Tibial nerve (tissue), 3 donors: ENCODE data around the gene ILF3.

Source experiments
- CTCF ChIP-seq, 5 experiments: fragments of 200-600 bp in 3 of 5; fragments of 450-650 bp in 2 of 5; sonication (generic) in 3 of 5; IDR thresholded peaks; one replicate each; pipeline ENCODE4 v1.5.1; 2016 to 2019; ENCODE audit warnings: antibody characterized with exemption in 5 of 5, mild to moderate bottlenecking in 3 of 5, moderate library complexity in 2 of 5
- POLR2A ChIP-seq, 2 donors: fragments of 450-650 bp; IDR thresholded peaks; one replicate each; pipeline ENCODE4 v1.6.1; 2017; ENCODE audit warnings: antibody characterized with exemption in 2 of 2, mild to moderate bottlenecking in 2 of 2, moderate library complexity in 2 of 2

DNA sequence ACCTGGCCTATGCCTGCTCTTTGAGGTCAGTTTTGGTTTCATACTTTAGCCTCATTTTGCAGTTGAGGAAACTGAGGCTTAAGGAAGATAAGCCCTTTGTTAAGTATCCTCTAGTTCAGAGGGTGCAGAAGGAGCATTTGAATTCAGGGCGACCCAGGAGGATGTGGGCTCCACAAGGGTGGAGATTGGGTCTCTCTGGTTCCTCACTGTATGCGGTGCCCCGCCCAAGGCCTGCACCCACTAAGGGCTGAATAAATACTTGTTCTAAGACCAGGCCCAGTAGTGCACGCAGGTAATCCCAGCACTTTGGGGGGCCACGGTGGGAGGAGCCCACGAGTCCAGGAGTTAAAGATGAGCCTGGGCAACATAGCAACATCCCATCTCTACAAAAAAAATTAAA is 29.6 kb upstream of the ILF3 start:
- TF ChIP-seq POLR2A (IDR thresholded peaks at IDR 0.05): no peak
- no peak for TF ChIP-seq CTCF (IDR thresholded peaks at IDR 0.05)
